Measurements from ENCODE around the gene OCA2.
"Not testable (repeated sequence)": the region's sequence is repeated elsewhere in the genome, so short reads cannot be mapped to it uniquely, and the experiment has no call there.

Gene OCA2

DNA sequence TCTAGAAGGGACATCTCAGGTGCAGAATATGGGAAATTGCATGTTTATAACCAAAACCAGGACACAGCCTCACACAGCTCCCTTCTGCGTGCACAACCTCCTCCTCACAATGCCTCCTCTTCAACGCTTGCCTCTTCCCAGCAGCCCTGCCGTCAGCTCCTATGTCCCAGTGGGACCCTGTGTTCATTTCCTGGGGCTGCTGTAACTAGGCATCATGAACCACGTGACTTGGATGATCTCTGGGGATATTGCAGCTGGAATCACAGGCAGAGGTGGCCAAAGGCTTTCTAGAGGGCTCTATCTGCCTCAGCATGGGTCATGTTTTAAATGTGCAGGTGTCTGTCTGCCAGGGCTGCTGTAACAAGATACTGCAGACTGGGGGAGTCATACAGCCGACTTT lies 375.3 kb downstream of the OCA2 start:
- no peak for DNase-seq (ENCODE audit: low read depth)

DNA sequence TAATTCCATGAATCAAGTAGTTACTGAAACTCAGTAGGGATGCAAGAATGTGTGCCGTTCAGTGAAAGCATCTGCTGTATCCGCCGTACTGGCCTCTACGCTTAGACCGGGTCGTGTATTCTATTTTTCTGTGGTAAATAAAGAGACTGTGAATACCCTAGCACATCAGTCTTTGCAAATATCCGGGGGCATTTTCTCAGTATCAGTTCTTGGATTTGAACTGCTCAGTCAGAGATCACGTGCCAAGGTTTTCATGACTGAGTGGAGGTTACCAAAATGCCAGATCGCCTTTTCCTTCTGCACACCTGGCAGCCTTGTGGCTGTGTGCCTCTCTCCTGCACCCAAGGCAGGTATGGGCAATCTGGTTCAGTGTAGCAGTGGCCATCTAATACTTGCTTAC lies 377.0 kb downstream of the OCA2 start:
- no peak for DNase-seq (ENCODE audit: low read depth)

DNA sequence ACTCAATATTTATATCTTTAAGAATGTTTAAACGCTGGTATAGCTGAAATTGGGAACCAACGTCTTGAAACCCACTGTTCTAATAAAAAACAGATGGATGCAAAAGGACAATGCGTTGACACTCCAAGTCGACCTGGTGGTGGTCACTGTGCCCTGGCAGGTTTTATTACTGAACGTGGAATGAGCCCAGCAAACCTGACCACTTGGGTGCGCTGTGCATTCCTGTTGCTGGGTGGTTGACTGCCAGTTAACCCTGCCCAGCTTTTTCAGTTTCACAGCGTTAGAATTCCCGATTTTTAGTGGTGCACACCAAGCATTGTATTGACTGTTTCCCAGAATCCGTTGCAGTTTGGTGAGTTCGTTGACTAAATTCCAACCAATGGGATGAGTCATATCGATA lies 384.4 kb downstream of the OCA2 start:
- DNase-seq (ENCODE audit: low read depth), result no peak

DNA sequence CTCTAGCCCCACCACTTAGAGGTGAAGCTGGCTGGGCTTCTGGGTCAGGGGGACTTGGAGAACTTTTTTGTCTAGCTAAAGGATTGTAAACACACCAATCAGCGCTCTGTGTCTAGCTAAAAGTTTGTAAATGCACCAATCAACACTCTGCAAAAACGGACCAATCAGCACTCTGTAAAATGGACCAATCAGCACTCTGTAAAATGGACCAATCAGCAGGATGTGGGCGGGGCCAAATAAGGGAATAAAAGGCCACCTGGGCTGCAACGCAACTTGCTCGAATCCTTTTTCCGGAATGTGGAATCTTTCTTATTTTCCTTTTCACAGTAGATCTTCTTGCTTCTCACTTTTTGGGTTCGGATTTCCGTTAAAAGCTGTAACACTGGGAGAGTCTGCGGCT lies 385.3 kb downstream of the OCA2 start:
- not testable (repeated sequence) for DNase-seq (ENCODE audit: low read depth)

DNA sequence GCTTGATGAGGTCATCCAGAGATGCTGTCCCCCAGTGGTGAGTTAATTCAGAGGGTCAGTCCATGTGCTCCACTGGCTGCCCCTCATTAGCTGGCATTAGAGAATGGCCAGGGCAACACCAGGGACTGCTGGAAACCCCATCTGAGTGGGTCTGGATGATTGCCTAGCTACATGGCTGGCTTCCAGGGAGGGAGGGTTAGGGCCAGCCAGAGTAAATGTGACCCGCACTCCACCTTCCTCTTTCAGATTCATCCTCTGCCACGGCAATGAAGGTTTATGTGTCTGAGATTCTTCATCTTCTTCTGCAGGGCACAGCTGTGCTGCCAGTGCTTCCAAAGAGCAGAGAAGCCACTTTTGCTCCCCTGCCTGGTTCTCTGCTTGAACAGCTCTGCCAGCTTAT lies 391.9 kb downstream of the OCA2 start:
- no peak for DNase-seq (ENCODE audit: low read depth)

DNA sequence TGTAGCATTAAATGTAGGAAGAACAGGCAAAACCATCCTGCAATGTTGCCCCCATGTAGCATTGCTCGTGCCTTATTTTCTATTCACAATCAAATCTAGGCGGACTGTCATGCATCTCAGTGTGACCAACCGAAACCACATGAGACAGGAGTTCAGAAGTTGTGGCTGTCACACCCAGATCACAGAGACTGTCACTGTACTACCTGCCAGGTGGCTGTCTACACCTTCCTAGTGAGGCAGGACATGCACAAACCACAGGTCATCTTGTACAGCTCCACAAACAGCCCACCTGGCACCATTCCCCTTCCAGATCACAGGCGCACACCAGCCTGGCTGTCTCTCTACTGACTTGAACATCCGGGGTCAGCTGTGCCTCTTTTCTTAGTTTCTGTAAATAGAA lies 392.8 kb downstream of the OCA2 start:
- no peak for DNase-seq (ENCODE audit: low read depth)

DNA sequence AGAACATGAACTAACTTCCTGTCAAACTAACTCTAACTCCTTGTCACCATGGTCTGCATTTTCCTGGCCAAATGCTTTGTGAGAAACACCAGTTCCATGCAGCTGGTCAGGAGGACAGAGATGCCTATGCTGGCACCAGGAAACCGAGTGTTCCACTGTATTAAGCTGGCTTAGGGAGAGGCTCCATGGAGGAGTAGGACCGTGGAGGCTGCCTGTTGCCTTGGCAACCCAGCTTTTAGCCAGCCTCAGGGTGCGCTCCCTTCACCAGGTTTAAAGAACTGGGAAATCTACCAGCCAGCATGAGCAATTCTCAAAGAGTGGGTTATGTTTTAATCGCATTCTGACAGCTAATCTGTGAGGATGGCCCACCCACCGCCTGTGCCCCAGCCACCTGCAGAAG lies 394.1 kb downstream of the OCA2 start:
- DNase-seq (ENCODE audit: low read depth), result no peak

Data from non-pigmented ciliary epithelial cell (primary cell).